Erythroblast (primary cell): ENCODE measurements around the gene DNMT3B.

Experiments
- GATA1 ChIP-seq: IDR thresholded peaks from 2 replicates; pipeline ENCODE4 v1.6.1; 2011; ENCODE audit warnings: low read depth, mild to moderate bottlenecking, control low read depth, low read length, moderate library complexity
- POLR2A ChIP-seq: IDR thresholded peaks from 2 replicates; pipeline ENCODE4 v1.6.1; 2011; ENCODE audit warnings: mild to moderate bottlenecking, low read length

GRCh38 chr20:32831982-32832381 is 69.8 kb downstream of the DNMT3B start:
- no peak for TF ChIP-seq POLR2A
- no peak for TF ChIP-seq GATA1
